SU-DHL-6 (cell line): Measurements from ENCODE around the gene TENT5C.

Experiments
- H2AFZ ChIP-seq: fragments of 200-600 bp; sonication (generic); 2 replicates; pipeline ENCODE4 v1.6.1; 2014; ENCODE audit warnings: low read depth, mild to moderate bottlenecking, moderate library complexity, mixed read lengths, antibody characterized with exemption, low read length; ENCODE audit not compliant: severe bottlenecking
- H3F3A ChIP-seq: fragments of 200-600 bp; shearing (Covaris generic); 2 replicates; pipeline ENCODE4 v1.6.0; 2016; ENCODE audit warnings: antibody characterized with exemption, mild to moderate bottlenecking; ENCODE audit not compliant: insufficient read depth
- H3K27ac ChIP-seq: fragments of 200-600 bp; sonication (generic); 2 replicates; pipeline ENCODE4 v1.5.1; 2016; ENCODE audit warnings: low read depth, mild to moderate bottlenecking, low read length, moderate library complexity, mixed read lengths
- H3K27me3 ChIP-seq: fragments of 200-600 bp; sonication (generic), shearing (Covaris generic); 2 replicates; pipeline ENCODE4 v1.6.0; 2014; ENCODE audit warnings: mild to moderate bottlenecking, low read length
- H3K36me3 ChIP-seq: fragments of 200-600 bp; sonication (generic); 2 replicates; pipeline ENCODE4 v1.6.1; 2014; ENCODE audit warnings: mild to moderate bottlenecking, low read length, mixed read lengths
- H3K4me2 ChIP-seq: fragments of 300-600, 200-600 bp; shearing (Covaris generic), sonication (generic); 2 replicates; pipeline ENCODE4 v1.6.0; 2014; ENCODE audit warnings: low read length, low read depth, mild to moderate bottlenecking; ENCODE audit not compliant: poor library complexity, severe bottlenecking
- H3K4me3 ChIP-seq: fragments of 200-600 bp; sonication (generic); 2 replicates; pipeline ENCODE4 v1.5.1; 2014; ENCODE audit warnings: antibody characterized with exemption, low read length, mild to moderate bottlenecking, mixed read lengths; ENCODE audit not compliant: insufficient read depth, poor library complexity, severe bottlenecking
- H3K79me2 ChIP-seq: fragments of 200-600 bp; sonication (generic); 2 replicates; pipeline ENCODE4 v1.6.1; 2014; ENCODE audit warnings: mild to moderate bottlenecking, low read length, moderate library complexity; ENCODE audit not compliant: insufficient read depth
- H3K9ac ChIP-seq: fragments of 200-600 bp; sonication (generic); 2 replicates; pipeline ENCODE4 v1.7.0; 2014; ENCODE audit warnings: mild to moderate bottlenecking, low read length
- H3K9me2 ChIP-seq: fragments of 200-600 bp; sonication (generic); replicated peaks from 2 replicates; pipeline ENCODE4 v1.6.1; 2014; ENCODE audit warnings: low read length; ENCODE audit not compliant: insufficient read depth
- H3K9me3 ChIP-seq: fragments of 200-600 bp; sonication (generic); 2 replicates; pipeline ENCODE4 v1.6.1; 2014; ENCODE audit warnings: low read length, mixed read lengths; ENCODE audit not compliant: insufficient read depth
- H4K20me1 ChIP-seq: fragments of 200-600 bp; sonication (generic); 2 replicates; pipeline ENCODE4 v1.6.1; 2014; ENCODE audit warnings: low read depth, mild to moderate bottlenecking, antibody characterized with exemption, low read length, moderate library complexity, mixed read lengths
- EZH2phosphoT487 ChIP-seq: fragments of 200-600 bp; sonication (generic), shearing (Covaris generic); conservative IDR thresholded peaks from 2 replicates; pipeline ENCODE4 v1.6.1; 2018; ENCODE audit warnings: mild to moderate bottlenecking, antibody characterized with exemption, low read length, moderate library complexity, mixed read lengths
- TF ChIP-seq, protein P1 (sequence below): fragments of 200-600 bp; sonication (generic); IDR thresholded peaks from one replicate; pipeline ENCODE4 v1.5.1; 2017; ENCODE audit warnings: antibody characterized with exemption, mild to moderate bottlenecking, low read length, moderate library complexity; ENCODE audit not compliant: insufficient read depth, poor library complexity, severe bottlenecking

The TENT5C gene

GRCh38 chr1:117569856-117570255 is 36.0 kb upstream of the TENT5C start:
- no peaks in the 10 kb centered on the region for H3K9me2 ChIP-seq
- no peak overlapping the region for H3K9ac ChIP-seq
- H3K4me2 ChIP-seq: no peak overlapping the region
- no peak overlapping the region for H3K27ac ChIP-seq
- no peaks in the 10 kb centered on the region for H3K36me3 ChIP-seq
- no peaks in the 10 kb centered on the region for H3K79me2 ChIP-seq
- H3K27me3 ChIP-seq: no peaks in the 10 kb centered on the region
- H3F3A ChIP-seq: no peaks in the 10 kb centered on the region
- H2AFZ ChIP-seq: no peak overlapping the region
- TF ChIP-seq EZH2phosphoT487: no peak
- TF ChIP-seq, protein P1, sequence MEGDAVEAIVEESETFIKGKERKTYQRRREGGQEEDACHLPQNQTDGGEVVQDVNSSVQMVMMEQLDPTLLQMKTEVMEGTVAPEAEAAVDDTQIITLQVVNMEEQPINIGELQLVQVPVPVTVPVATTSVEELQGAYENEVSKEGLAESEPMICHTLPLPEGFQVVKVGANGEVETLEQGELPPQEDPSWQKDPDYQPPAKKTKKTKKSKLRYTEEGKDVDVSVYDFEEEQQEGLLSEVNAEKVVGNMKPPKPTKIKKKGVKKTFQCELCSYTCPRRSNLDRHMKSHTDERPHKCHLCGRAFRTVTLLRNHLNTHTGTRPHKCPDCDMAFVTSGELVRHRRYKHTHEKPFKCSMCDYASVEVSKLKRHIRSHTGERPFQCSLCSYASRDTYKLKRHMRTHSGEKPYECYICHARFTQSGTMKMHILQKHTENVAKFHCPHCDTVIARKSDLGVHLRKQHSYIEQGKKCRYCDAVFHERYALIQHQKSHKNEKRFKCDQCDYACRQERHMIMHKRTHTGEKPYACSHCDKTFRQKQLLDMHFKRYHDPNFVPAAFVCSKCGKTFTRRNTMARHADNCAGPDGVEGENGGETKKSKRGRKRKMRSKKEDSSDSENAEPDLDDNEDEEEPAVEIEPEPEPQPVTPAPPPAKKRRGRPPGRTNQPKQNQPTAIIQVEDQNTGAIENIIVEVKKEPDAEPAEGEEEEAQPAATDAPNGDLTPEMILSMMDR: no peak
- no peak overlapping the region for H3K4me3 ChIP-seq
- H4K20me1 ChIP-seq: no peaks in the 10 kb centered on the region
- no peaks in the 10 kb centered on the region for H3K9me3 ChIP-seq

- Histone ChIP-seq H4K20me1 (no peaks in the 10 kb centered on the region), H3K27me3 (no peaks in the 10 kb centered on the region), H3K4me2 (no peak overlapping the region), H3K9me2 (no peaks in the 10 kb centered on the region), H3K27ac (no peak overlapping the region), H2AFZ (no peak overlapping the region), H3K9ac (no peak overlapping the region), H3F3A (no peaks in the 10 kb centered on the region), H3K4me3 (no peak overlapping the region), H3K79me2 (no peaks in the 10 kb centered on the region), H3K36me3 (no peaks in the 10 kb centered on the region), H3K9me3 (no peaks in the 10 kb centered on the region)
- TF ChIP-seq EZH2phosphoT487: no peak
- TF ChIP-seq, protein P1: no peak
Observed at GRCh38 chr1:117570988-117571409, 34.8 kb upstream of the TENT5C start.

GRCh38 chr1:117571496-117571895 is 34.4 kb upstream of the TENT5C start:
- Histone ChIP-seq H3K36me3 (no peaks in the 10 kb centered on the region), H4K20me1 (no peaks in the 10 kb centered on the region), H3K4me3 (no peak overlapping the region), H3K27me3 (no peaks in the 10 kb centered on the region), H3K4me2 (no peak overlapping the region), H3K9me2 (no peaks in the 10 kb centered on the region), H3K9ac (no peak overlapping the region), H3K9me3 (no peaks in the 10 kb centered on the region), H3K27ac (no peak overlapping the region), H3F3A (no peaks in the 10 kb centered on the region), H2AFZ (no peak overlapping the region), H3K79me2 (no peaks in the 10 kb centered on the region)
- no peak for TF ChIP-seq EZH2phosphoT487
- TF ChIP-seq, protein P1: no peak
